GM10847 (cell line): ENCODE results near the gene ZNF75A.

Source experiments
- POLR2A ChIP-seq: IDR thresholded peaks from 2 replicates; pipeline ENCODE4 v1.6.1; 2011; ENCODE audit not compliant: insufficient read length; ENCODE audit errors: extremely low read depth

Gene ZNF75A

DNA sequence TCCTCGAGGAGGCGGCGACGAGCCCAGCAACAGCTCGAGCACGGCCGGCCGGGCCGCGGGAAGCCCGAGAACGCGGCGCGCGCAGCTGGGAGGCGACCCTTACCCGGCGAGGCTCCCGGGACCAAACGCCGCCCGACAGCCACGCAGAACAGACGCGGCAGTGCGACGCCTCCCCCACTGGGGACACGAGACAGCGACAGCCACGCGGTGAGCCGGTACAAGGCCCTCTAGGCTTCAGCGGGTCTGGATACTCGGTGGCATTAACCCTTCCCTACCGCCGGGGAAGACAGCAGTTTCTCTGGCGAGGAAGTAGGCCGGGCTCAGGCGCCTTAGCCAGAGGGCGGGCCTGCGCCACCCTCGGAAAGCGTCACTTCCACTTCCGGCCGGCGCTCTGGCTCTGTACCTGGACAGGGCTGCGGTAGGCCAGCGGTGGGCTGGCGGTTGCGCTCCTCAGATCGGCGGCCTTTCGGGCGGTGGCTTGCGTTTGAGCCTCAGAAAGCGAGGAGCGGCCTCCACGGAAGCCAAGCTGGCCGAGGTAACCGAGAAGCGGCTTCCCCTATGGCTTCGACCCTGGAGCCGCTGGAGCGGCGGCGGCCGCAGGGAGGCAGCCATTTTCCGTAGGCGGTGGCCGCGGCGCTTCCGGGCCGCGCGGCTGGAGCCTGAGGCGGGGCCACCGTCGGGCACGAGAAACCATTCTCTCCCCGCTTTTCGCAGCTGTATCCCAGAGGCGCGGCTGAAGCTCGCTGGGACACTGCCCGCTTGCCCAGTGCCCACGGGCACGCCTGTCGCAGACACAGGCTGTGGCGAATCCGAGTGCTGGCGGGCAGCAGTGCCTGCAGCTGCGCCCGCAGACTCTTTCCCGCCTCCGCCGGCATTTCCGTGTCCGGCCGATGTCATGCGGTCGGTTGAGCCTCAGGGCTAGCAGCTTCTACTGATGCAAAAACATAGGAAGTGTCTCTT, at the start of gene ZNF75A, which contains the start of gene TIGD7:
ZNF75A (plus strand) TSS at position 389 of the 960 bp plus-strand sequence. CDS start 2,932 bp downstream, outside the sequence.
TIGD7 (minus strand) TSS at position 322 of the 960 bp plus-strand sequence. CDS start 4,816 bp downstream, outside the sequence.
- peak; percentile 95 for TF ChIP-seq POLR2A

- TF ChIP-seq POLR2A: no peak
Measured at GRCh38 chr16:3256146-3256865, 49.0 kb upstream of the ZNF75A start, which contains the start of gene MEFV. TSS of gene MEFV (minus strand) at chr16:3256633. CDS start at chr16:3256587, 46 bp downstream.

DNA sequence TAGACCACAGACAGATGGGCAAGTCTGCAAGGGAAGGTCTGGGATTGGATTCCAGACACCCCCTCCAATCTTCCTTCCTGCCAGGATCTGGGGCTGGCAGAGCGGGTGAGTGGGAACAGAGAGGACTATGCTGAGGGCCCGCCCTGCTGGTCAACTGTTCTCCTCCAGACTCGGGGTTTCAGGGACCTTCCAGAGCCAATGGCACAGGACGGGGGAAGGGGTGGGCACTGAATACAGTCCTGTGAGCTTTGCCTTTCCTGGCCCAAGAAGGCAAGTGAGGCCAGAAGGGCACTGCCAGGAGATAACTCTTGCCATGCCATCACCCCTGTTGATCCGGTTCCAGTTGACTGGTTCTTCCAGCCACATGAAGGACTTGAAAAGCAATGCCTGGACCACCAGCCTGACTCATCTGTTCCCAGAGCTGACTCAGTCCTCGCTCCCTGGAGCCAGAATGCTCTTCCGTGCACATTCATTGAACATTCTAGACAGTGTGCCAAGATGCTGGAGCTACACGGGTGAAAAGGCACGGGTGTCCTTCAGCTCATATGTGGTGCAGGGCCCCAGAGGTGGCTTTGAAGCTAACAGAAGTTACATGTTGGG, 48.3 kb upstream of the ZNF75A start:
- TF ChIP-seq POLR2A: no peak

DNA sequence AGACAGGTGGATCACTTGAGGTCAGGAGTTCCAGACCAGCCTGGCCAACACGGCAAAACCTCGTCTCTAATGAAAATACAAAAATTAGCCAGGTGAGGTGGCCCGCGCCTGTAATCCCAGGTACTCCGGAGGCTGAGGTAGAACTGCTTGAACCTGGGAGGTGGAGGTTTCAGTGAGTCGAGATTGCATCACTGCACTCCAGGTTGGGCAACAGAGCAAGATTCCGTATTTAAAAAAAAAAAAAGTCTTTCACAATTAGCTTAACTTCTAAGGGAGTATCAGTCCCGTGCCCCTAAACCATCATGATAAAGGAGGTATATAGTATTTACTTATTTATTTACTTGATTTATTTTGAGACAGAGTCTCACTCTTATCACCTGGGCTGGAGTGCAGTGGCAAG, 45.5 kb upstream of the ZNF75A start:
- no peak for TF ChIP-seq POLR2A

DNA sequence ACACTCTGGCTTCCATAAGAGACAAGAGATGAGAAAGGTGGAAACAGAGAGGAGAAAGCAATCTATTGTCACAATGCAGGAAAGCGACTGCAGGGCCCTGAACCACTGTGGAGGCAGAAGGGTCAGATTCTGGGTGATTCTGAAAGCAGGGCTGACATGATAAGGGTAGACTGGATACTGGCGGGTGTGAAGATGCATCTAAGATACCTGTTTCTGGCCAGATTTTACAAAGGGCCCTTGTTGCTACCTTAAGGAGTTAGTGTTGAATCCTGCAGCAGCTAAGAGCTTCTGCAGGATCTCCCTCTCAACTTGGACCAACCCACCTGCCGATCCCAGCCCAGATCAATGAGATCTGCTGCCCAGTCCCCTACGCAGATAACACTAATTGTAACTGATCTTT, 42.8 kb upstream of the ZNF75A start:
- TF ChIP-seq POLR2A: no peak

DNA sequence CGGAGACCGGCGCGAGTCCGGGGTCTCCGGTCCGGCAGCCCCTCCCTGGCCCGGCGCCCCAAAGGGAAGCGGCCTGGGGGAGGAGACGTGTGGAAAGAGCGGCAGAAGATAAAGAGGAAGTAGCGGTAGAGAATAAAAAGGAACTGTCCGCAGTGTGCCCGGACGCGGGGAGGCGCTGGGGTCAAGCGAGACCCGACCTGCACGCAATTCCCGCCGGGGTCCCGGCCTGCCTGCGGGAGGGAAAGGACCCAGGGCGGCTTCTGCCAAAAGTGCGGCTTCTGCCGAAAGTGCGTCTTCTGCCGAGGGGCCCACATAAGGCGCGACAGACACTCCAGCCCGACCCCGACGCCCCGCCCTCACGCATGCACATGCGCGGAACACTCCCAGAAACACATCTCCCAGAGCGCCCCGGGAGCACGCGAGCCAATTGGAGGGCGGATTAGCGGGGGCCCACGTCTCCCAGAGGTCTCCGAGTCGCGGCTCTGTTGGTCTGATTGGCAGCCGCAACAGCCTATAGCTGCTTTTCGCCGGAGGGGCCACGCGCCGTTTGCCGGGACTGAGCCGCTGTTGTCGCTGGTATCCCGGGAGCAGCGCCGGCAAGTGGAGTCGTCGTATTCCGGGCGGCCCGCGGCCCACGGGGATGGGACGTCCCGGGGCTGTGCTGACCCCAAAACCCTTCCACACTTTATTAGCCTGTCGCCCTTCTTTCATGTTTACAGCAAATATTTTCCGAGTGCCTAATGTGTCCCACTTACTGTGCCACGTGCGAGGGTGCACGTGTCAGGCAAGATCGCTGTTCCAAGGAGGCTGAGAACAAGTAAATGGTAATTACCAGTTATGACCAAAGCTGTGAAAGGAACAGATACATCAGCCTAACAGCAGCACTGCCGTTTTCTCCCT, 40.9 kb upstream of the ZNF75A start:
- peak; percentile 71 for TF ChIP-seq POLR2A

DNA sequence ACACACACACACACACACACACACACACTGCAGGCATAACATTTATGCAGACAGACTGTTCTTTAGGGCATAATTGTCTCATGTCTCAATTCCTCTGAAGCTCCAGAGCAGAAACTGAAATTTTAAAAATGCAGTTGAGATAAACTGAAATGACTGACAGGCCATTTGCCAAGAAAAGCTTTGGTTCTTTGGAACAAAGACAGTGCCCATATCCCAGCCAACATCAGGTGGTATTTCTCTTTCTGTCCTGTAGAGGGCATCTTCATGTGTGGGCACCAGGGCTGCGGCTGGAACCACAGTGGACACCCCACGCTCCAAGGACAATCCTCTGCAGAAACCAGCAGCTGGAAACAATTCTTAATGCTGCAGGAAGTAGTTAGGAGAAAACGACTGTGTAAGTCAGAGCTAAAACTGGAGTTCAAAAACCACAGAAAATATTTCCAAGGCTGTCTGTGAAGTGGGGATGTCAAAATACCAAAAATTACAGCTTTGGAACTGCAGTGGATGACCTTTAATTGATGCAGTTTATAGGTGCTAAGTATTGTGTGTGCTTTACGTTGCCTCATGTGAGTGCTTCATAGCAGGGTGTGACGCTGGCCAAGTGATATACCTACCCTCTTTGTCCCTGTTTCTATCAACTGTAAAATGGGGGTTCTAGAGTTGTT, 38.3 kb upstream of the ZNF75A start:
- no peak for TF ChIP-seq POLR2A

- no peak for TF ChIP-seq POLR2A
Measured at GRCh38 chr16:3268294-3268693, 37.0 kb upstream of the ZNF75A start.

DNA sequence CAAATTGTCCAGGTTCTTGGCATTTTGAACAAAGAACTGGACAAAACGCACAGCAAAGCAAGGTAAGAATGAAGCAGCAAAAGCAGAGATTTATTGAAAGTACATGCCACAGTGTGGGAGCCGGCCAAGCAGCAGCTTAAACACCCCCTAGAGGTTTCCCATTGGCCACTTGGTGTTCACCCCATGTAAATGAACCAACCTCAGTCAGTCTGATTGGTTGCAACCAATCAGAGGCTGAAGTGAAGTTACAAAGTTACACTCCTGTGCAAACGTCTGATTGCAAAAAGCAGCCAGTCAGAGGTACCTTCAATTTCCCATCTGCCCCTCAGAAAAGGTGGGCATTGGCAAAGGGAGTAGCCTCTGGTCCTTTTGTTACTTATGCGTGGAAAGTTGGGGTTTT, 30.8 kb upstream of the ZNF75A start:
- TF ChIP-seq POLR2A: no peak

DNA sequence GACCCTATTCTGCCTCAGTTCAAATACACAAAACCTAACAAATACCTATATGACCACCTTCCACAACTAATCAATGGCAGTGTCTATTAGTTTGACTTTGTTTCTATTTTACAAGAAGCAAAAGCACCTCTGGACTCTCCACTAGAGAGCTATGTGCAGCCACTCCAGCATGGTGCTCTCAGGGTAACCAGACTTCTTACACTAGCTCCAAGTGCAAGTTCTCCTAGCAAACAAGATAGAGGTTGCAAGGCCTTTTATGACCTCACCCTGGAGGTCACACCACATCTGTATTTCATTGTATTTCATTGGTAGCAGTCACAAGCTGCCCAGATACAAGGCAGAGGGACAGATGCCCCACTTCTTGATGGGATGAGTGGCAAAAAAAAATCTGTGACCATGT, 30.4 kb upstream of the ZNF75A start:
- TF ChIP-seq POLR2A: no peak

GRCh38 chr16:3276679-3277078, 28.6 kb upstream of the ZNF75A start:
- TF ChIP-seq POLR2A: no peak

DNA sequence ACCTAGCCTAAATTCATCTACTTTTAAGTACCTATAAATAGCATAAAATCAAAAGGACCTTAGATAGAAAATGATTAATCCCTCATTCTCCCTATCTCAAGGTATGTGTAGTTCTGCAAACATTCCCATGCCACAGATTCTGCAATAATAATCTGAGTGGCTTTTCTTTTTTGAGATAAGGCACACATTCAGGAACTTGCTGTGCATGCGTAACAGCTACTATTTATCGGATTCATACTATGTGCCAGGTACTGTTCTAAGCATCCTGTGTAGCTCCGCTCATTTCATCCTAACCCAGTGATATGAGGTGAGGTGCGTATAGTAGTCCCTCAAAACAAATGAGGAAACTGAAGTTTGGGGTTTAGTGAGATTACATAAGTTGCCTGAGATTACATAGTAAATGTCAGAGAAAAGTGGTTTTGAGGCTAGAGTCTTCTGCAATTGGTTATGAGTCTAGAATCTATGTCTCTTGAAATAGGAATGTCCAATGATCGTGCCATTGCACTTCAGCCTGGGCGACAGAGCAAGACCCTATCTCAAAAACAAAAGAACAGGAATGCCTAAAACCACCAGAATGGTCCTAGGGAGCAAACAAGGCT, 24.0 kb upstream of the ZNF75A start:
- no peak for TF ChIP-seq POLR2A

- TF ChIP-seq POLR2A: no peak
Measured at GRCh38 chr16:3282103-3282729, 23.1 kb upstream of the ZNF75A start.
